HEK293T (cell line): Measurements from ENCODE around the gene DEDD2.

ENCODE experiments used
- CTCF ChIA-PET: fragments of 350-600 bp; formaldehyde crosslinking; extraction: SDS; loops from one replicate; lab custom pipeline; 2021; ENCODE audit warnings: antibody characterized with exemption, inconsistent platforms; lab: Yijun Ruan, JAX
- POLR2A ChIA-PET: fragments of 350-600 bp; formaldehyde crosslinking; extraction: SDS; loops from one replicate; lab custom pipeline; 2020; ENCODE audit warnings: antibody characterized with exemption, inconsistent platforms; lab: Yijun Ruan, JAX
- DNase-seq: peaks from one replicate; pipeline ENCODE4 v3.0.0; 2012; ENCODE audit warnings: mixed read lengths; ENCODE audit errors: extremely low spot score
- ARNT ChIP-seq: fragments of 450-650 bp; IDR thresholded peaks from 2 replicates; pipeline ENCODE4 v1.6.1; 2017; ENCODE audit warnings: mild to moderate bottlenecking
- BHLHE40 ChIP-seq: fragments of 450-650 bp; IDR thresholded peaks from 2 replicates; pipeline ENCODE4 v1.6.1; 2016; ENCODE audit warnings: mild to moderate bottlenecking, moderate library complexity, borderline replicate concordance
- CTBP1 ChIP-seq: fragments of 450-650 bp; IDR thresholded peaks from 2 replicates; pipeline ENCODE4 v1.6.1; 2016; ENCODE audit warnings: borderline replicate concordance
- ELF4 ChIP-seq: fragments of 450-650 bp; IDR thresholded peaks from 2 replicates; pipeline ENCODE4 v1.6.1; 2017; ENCODE audit warnings: antibody characterized with exemption
- FOXA1 ChIP-seq: fragments of 450-650 bp; IDR thresholded peaks from 2 replicates; pipeline ENCODE4 v1.6.1; 2016; ENCODE audit warnings: mild to moderate bottlenecking
- FOXK2 ChIP-seq: fragments of 450-650 bp; IDR thresholded peaks from 2 replicates; pipeline ENCODE4 v1.6.1; 2016; ENCODE audit warnings: mild to moderate bottlenecking
- FOXM1 ChIP-seq: fragments of 450-650 bp; IDR thresholded peaks from 2 replicates; pipeline ENCODE4 v1.6.1; 2017; ENCODE audit warnings: mild to moderate bottlenecking, borderline replicate concordance
- HDGF ChIP-seq: fragments of 450-650 bp; IDR thresholded peaks from 2 replicates; pipeline ENCODE4 v1.6.1; 2017; ENCODE audit warnings: antibody characterized with exemption, borderline replicate concordance
- L3MBTL2 ChIP-seq: fragments of 450-650 bp; conservative IDR thresholded peaks from 2 replicates; pipeline ENCODE4 v1.6.1; 2016; ENCODE audit warnings: mild to moderate bottlenecking
- LEF1 ChIP-seq: fragments of 450-650 bp; IDR thresholded peaks from 2 replicates; pipeline ENCODE4 v1.6.1; 2017; ENCODE audit warnings: mild to moderate bottlenecking, borderline replicate concordance
- NFRKB ChIP-seq: fragments of 450-650 bp; IDR thresholded peaks from 2 replicates; pipeline ENCODE4 v1.6.1; 2016; ENCODE audit warnings: mild to moderate bottlenecking, moderate library complexity
- PKNOX1 ChIP-seq: fragments of 450-650 bp; IDR thresholded peaks from 2 replicates; pipeline ENCODE4 v1.6.1; 2016
- SP1 ChIP-seq: fragments of 450-650 bp; IDR thresholded peaks from 2 replicates; pipeline ENCODE4 v1.6.1; 2017
- SUZ12 ChIP-seq: fragments of 450-650 bp; IDR thresholded peaks from 2 replicates; pipeline ENCODE4 v1.6.1; 2016; ENCODE audit warnings: mild to moderate bottlenecking
- TARDBP ChIP-seq: fragments of 450-650 bp; IDR thresholded peaks from 2 replicates; pipeline ENCODE4 v1.6.1; 2016
- ZNF384 ChIP-seq: fragments of 450-650 bp; IDR thresholded peaks from 2 replicates; pipeline ENCODE4 v1.6.1; 2016

DEDD2 gene

GRCh38 chr19:42176990-42177685, 40.3 kb downstream of the DEDD2 start:
- ChIA-PET POLR2A (no interaction called here), CTCF (no interaction called here)
- DNase-seq: peak; percentile 82

GRCh38 chr19:42176649-42176989, 40.9 kb downstream of the DEDD2 start:
- ChIA-PET POLR2A (no interaction called here), CTCF (interaction anchor here (1.0 to 1.5 kb wide), 2 partner anchors 36 to 37 kb away, joined by 3 to 4 read pairs; no protein-coding TSS in a partner anchor)
- TF ChIP-seq FOXA1 (no peak), TARDBP (no peak), L3MBTL2 (no peak), FOXK2 (no peak), SUZ12 (no peak), HDGF (no peak), BHLHE40 (no peak), PKNOX1 (no peak), CTBP1 (no peak), LEF1 (no peak), FOXM1 (no peak), ARNT (no peak), ZNF384 (no peak), NFRKB (no peak), ELF4 (no peak), SP1 (no peak)
- peak; percentile 65 for DNase-seq

More at GRCh38 chr19:42176990-42177685, 40.3 kb downstream of the DEDD2 start:
- TF ChIP-seq PKNOX1 (no peak), HDGF (no peak), L3MBTL2 (no peak), NFRKB (no peak), FOXK2 (no peak), SP1 (no peak), ELF4 (no peak), BHLHE40 (no peak), CTBP1 (no peak), LEF1 (no peak), SUZ12 (no peak), ARNT (no peak), FOXM1 (no peak), TARDBP (no peak), ZNF384 (no peak), FOXA1 (no peak)

GRCh38 chr19:42175952-42176648, 41.4 kb downstream of the DEDD2 start:
- DNase-seq: peak; percentile 33

GRCh38 chr19:42174958-42175734, 42.3 kb downstream of the DEDD2 start:
- TF ChIP-seq ELF4 (no peak), HDGF (no peak), BHLHE40 (no peak), FOXM1 (no peak), ARNT (no peak), PKNOX1 (no peak), CTBP1 (no peak), SP1 (no peak), LEF1 (no peak), FOXK2 (no peak), NFRKB (no peak), TARDBP (no peak)
- POLR2A ChIA-PET: no interaction called here
- CTCF ChIA-PET: interaction anchor here (0.6 to 1.5 kb wide), 3 partner anchors 35 to 226 kb away, joined by 3 to 4 read pairs (median 4); no protein-coding TSS in a partner anchor
- DNase-seq: no peak

More at GRCh38 chr19:42175952-42176648, 41.4 kb downstream of the DEDD2 start:
- ChIA-PET CTCF (interaction anchor here (0.9 to 1.5 kb wide), 3 partner anchors 36 to 225 kb away, joined by 3 to 4 read pairs (median 4); no protein-coding TSS in a partner anchor), POLR2A (no interaction called here)
- no peak for TF ChIP-seq SUZ12

DNA sequence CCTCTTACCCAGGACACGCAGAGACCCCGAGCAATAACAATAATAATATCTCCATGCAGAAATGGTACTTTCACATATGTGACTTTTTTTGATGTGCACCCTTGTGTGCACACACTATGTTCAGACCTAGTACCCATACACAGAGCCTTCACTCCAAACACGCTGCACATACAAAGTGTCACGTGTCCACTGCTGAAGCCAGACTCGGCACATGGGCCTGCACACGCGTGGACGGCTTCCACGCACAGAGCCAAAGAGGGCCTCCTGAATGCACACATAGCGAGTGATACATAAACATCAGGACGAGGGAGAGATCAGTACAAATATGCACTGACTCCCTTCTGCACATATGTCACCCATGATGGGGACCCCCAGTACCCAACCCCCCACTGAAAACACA, 43.3 kb downstream of the DEDD2 start:
- ChIA-PET POLR2A (no interaction called here), CTCF (no interaction called here)
- no peak for DNase-seq
- no peak for TF ChIP-seq SP1
- no peak for TF ChIP-seq LEF1
- TF ChIP-seq SUZ12: no peak
- no peak for TF ChIP-seq FOXK2
- TF ChIP-seq ZNF384: no peak
- no peak for TF ChIP-seq ELF4

- DNase-seq: no peak
- POLR2A ChIA-PET: no interaction called here
- CTCF ChIA-PET: no interaction called here
- no peak for TF ChIP-seq SP1
- TF ChIP-seq HDGF: no peak
- TF ChIP-seq FOXK2: no peak
- no peak for TF ChIP-seq FOXA1
- TF ChIP-seq TARDBP: no peak
- no peak for TF ChIP-seq L3MBTL2
- TF ChIP-seq ARNT: no peak
- no peak for TF ChIP-seq PKNOX1
- no peak for TF ChIP-seq LEF1
- no peak for TF ChIP-seq ZNF384
- no peak for TF ChIP-seq ELF4
- no peak for TF ChIP-seq FOXM1
- no peak for TF ChIP-seq BHLHE40
- no peak for TF ChIP-seq CTBP1
- no peak for TF ChIP-seq SUZ12
- TF ChIP-seq NFRKB: no peak
Observed at GRCh38 chr19:42173695-42174094, 43.8 kb downstream of the DEDD2 start.
